ENCODE data around the gene CRYBB1.

- TF ChIP-seq CTCF (IDR thresholded peaks at IDR 0.05) (no peak), POLR2A (IDR thresholded peaks at IDR 0.05) (no peak)
Measured at GRCh38 chr22:26602127-26602526, 15.7 kb downstream of the CRYBB1 start.
